GM10266 (cell line): ENCODE measurements around the gene SLC35A5.

ENCODE experiments used
- DNase-seq: peaks from one replicate; pipeline ENCODE4 v3.0.0; 2012; ENCODE audit errors: extremely low spot score
- TF ChIP-seq, protein P1 (sequence below): IDR thresholded peaks from 2 replicates; pipeline ENCODE4 v1.5.1; 2012; ENCODE audit warnings: mild to moderate bottlenecking, low read depth; ENCODE audit not compliant: control insufficient read depth, insufficient read depth; ENCODE audit errors: missing control alignments

Gene SLC35A5

DNA sequence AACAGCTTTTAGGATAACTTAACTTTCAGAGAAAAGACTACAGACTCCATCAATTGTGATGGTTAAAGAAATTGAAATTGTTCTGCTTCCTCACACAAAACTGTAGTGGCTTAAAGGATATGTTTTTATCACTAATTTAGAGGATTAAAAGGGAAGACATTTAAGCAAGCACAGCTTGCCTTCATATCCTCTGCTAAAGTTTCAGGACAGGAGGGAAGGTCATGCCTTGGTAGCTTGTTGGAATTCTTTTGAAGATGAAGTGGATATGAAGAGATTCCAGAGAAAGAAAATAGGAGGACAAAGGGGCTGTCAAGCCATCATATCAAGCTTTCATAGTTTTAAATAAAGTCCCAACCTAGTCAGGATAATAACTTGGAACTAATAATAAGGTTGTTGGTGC, 46.0 kb downstream of the SLC35A5 start:
- DNase-seq = no peak
- TF ChIP-seq, protein P1, sequence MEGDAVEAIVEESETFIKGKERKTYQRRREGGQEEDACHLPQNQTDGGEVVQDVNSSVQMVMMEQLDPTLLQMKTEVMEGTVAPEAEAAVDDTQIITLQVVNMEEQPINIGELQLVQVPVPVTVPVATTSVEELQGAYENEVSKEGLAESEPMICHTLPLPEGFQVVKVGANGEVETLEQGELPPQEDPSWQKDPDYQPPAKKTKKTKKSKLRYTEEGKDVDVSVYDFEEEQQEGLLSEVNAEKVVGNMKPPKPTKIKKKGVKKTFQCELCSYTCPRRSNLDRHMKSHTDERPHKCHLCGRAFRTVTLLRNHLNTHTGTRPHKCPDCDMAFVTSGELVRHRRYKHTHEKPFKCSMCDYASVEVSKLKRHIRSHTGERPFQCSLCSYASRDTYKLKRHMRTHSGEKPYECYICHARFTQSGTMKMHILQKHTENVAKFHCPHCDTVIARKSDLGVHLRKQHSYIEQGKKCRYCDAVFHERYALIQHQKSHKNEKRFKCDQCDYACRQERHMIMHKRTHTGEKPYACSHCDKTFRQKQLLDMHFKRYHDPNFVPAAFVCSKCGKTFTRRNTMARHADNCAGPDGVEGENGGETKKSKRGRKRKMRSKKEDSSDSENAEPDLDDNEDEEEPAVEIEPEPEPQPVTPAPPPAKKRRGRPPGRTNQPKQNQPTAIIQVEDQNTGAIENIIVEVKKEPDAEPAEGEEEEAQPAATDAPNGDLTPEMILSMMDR = no peak

DNA sequence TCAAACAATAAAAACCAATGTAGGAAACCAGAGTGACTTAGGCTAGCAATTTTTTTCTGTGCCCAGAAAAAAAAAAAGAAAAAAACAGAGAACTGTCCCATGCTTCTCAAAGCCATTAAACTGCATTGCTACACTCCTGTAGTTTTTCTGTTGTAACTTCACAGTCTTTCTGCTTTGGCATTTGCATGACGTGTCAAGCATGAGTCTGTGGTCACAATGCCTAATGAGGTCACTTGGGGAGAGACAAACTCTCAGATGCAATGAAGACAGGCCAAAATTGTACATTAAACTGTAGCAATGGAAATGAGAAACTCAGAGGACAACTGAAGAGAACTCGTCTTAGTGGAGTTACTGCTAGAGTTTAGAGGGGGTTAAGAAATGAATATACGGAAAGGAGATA, 48.3 kb downstream of the SLC35A5 start:
- DNase-seq = no peak
- TF ChIP-seq, protein P1 = no peak

DNA sequence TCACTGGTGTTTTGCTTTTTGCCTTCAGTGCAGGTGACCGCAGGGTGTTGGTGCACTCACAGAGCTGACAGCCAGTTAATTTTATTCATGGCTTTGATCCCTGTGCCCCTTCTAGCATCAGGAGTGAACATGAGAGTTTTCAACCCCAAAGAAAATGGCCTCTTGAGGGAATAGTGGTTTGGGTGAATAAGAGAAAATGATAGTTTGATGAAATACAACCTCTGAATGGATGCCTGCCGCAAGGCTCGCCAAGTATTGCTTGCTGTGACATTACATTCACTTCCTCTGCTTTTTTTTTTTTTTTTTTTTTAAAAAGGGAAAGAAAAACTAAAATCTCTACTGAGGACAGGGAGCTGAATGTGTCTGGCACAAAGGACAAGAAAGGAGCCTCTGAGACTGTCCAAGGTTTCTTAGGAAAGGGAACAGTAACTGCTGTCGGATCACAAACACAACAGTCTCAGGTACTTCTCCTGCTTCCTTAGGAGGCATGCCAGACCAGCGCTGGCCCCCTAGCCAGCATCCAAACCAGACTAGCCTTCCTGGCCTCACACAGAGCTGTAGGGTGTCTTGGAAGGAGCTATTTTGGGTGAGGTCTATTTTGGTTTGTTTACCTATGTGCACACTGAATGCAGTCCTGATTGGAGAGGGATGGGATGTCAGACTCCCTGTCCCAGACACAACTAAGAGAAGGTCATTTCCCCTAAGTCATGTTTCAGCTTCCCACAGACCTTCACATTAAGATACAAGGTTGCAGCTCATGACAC, 50.1 kb downstream of the SLC35A5 start:
- TF ChIP-seq, protein P1 = no peak
- no peak for DNase-seq

DNA sequence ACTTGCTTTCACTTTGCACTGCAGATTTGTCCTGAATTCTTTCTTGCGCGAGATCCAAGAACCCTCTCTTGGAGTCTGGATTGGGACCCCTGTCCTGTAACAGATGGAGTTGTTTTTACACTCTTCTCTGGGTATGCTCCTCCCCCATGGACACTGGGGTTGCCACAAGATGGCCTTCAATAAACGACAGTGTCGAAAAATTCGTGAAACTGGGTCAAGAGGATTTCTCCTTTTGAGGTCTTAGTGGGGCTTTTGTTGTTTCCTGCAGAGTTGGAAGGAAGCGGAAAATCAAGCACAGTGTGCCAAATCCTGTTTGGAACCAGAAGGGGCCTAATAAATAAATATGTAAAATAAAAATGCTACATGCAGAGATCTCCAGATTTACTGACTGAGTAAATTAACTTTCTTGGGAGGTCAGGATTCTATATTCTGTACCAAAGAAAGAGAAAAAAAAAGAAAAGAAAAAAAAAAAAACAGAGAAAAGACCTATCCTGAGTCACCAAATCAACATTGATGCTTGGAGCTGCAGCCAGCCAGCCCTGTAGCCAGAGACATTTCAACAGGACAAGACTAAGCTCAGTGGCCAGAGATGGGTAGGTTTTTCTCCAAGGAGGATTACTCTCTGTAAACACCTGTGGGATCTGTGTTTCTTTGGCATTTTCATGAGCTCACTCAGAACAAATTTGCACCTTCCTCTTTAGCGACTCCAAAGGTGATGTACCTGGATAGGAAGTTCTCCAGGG, 54.3 kb downstream of the SLC35A5 start:
- TF ChIP-seq, protein P1 = no peak
- DNase-seq = no peak

DNA sequence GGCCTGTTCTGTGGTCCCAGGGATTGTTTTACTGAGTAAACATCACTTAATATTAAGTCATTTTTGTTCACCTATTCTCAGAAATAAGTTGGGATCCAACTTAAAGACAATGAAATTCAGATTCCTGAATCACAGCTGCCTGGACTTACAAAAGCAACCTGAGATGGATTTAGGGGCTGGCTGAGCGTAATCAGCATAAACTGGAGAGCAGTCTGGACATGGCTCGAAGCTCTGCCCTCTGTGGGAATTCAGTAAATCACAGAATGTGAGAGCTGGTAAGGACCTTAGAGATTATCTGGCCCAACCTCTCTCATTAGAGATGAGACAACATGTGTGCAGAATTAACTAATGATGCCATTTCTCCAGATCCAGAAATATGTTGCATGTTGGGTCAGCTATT, 55.4 kb downstream of the SLC35A5 start:
- TF ChIP-seq, protein P1 = no peak
- no peak for DNase-seq

DNA sequence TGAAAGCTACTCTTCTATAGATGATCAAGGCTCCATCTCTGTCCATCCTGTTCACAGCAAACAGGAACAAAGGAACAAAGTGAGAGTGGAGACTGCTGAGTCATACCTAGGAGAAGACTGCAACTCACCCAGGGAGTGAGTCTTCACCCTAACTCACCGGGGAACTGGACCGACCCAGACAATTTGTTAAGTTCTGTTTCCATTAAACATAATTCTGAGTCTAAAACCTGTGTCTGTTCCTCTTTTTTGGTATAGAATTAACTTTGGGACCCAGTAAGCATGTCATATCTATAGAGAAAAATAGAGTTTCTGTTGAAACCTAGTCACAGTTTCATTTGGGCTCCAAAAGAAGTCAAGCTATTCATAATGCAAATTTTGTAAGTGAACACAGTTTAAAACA, 57.5 kb downstream of the SLC35A5 start:
- TF ChIP-seq, protein P1 = no peak
- DNase-seq = no peak

DNA sequence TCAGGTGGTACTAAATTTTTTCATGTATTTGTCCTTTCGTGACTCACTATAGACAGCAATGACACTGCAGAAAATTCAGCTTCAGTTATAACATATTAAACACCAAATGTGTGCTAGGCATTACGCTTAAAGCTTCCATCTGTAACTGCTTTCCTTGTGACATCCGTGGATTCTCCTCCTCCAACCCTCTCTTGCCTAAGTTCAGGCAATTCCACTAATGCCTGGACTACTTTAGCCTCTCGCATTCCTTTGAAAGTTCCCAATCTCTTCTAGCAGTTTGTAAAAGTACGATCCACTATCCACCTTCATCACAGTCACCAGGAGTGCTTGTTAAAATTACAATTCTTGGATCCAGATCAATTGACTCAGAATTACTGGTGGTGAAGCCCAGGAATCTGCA, 61.4 kb downstream of the SLC35A5 start:
- TF ChIP-seq, protein P1 = no peak
- no peak for DNase-seq
